GF-D8 (cell line): ENCODE results near the gene SLC2A11.
"Not testable (repeated sequence)": the region's sequence is repeated elsewhere in the genome, so short reads cannot be mapped to it uniquely, and the experiment has no call there.

Source experiments
- DNase-seq: peaks from one replicate; lab custom pipeline; 2025; lab: John Stamatoyannopoulos, UW

SLC2A11 gene

GRCh38 chr22:23847310-23847920 lies 10.3 kb upstream of the SLC2A11 start:
- DNase-seq, result no peak

GRCh38 chr22:23847991-23848864 lies 9.4 kb upstream of the SLC2A11 start:
- no peak for DNase-seq

GRCh38 chr22:23849009-23850006 lies 8.4 kb upstream of the SLC2A11 start:
- DNase-seq, result peak; percentile 26

GRCh38 chr22:23850136-23850611 lies 7.5 kb upstream of the SLC2A11 start:
- DNase-seq, result no peak

GRCh38 chr22:23856721-23857605 lies 712 bp upstream of the SLC2A11 start:
- DNase-seq, result no peak

- no peak for DNase-seq
These were observed 775 bp downstream of the SLC2A11 start for GRCh38 chr22:23858484-23858815.

- DNase-seq, result no peak
These were observed 1.5 kb downstream of the SLC2A11 start for GRCh38 chr22:23859201-23859600.

- DNase-seq, result not testable (repeated sequence)
These were observed 2.5 kb downstream of the SLC2A11 start for GRCh38 chr22:23860187-23860586.

- no peak for DNase-seq
These were observed 4.4 kb downstream of the SLC2A11 start for GRCh38 chr22:23862103-23862502.

- DNase-seq, result not testable (repeated sequence)
These were observed 7.0 kb downstream of the SLC2A11 start for GRCh38 chr22:23864499-23865154.

- DNase-seq, result no peak
These were observed 10.9 kb downstream of the SLC2A11 start for GRCh38 chr22:23868580-23868979.

GRCh38 chr22:23874871-23875270 lies 17.2 kb downstream of the SLC2A11 start:
- no peak for DNase-seq

GRCh38 chr22:23875801-23876200 lies 18.1 kb downstream of the SLC2A11 start:
- no peak for DNase-seq

GRCh38 chr22:23877566-23877965 lies 19.9 kb downstream of the SLC2A11 start:
- no peak for DNase-seq

- no peak for DNase-seq
These were observed 20.5 kb downstream of the SLC2A11 start for GRCh38 chr22:23878219-23878618.

- no peak for DNase-seq
These were observed 24.7 kb downstream of the SLC2A11 start for GRCh38 chr22:23882370-23882769.

GRCh38 chr22:23883658-23884057 lies 26.0 kb downstream of the SLC2A11 start:
- DNase-seq, result no peak

- no peak for DNase-seq
These were observed 26.5 kb downstream of the SLC2A11 start for GRCh38 chr22:23884140-23884539.

GRCh38 chr22:23888615-23889401 lies 31.1 kb downstream of the SLC2A11 start:
- DNase-seq, result no peak

GRCh38 chr22:23889620-23890019 lies 31.9 kb downstream of the SLC2A11 start:
- no peak for DNase-seq
